ENCODE results near the gene MTR.

- no peak for TF ChIP-seq CTCF (IDR thresholded peaks at IDR 0.05; ENCODE audit: low read depth, low read length)
- TF ChIP-seq EZH2phosphoT487 (IDR thresholded peaks at IDR 0.05; ENCODE audit: low read depth), result no peak
Observed at GRCh38 chr1:236851871-236852270, 56.8 kb downstream of the MTR start.
